ENCODE results near the gene STH.

The STH gene

GRCh38 chr17:45981306-45981705 lies 17.7 kb upstream of the STH start:
- no peak for DNase-seq (ENCODE audit: low spot score)
- TF ChIP-seq, protein P1, sequence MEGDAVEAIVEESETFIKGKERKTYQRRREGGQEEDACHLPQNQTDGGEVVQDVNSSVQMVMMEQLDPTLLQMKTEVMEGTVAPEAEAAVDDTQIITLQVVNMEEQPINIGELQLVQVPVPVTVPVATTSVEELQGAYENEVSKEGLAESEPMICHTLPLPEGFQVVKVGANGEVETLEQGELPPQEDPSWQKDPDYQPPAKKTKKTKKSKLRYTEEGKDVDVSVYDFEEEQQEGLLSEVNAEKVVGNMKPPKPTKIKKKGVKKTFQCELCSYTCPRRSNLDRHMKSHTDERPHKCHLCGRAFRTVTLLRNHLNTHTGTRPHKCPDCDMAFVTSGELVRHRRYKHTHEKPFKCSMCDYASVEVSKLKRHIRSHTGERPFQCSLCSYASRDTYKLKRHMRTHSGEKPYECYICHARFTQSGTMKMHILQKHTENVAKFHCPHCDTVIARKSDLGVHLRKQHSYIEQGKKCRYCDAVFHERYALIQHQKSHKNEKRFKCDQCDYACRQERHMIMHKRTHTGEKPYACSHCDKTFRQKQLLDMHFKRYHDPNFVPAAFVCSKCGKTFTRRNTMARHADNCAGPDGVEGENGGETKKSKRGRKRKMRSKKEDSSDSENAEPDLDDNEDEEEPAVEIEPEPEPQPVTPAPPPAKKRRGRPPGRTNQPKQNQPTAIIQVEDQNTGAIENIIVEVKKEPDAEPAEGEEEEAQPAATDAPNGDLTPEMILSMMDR (IDR thresholded peaks at IDR 0.05; ENCODE audit: borderline replicate concordance, control extremely low read depth, extremely low read depth, insufficient read depth, missing control alignments) = no peak
- in situ Hi-C loops (cut with MboI; ENCODE audit: low sequenced_read_pairs, unreplicated experiment) = no loop called here

- no peak for DNase-seq (ENCODE audit: low spot score)
- TF ChIP-seq, protein P1 (IDR thresholded peaks at IDR 0.05; ENCODE audit: borderline replicate concordance, control extremely low read depth, extremely low read depth, insufficient read depth, missing control alignments) = no peak
- in situ Hi-C loops (cut with MboI; ENCODE audit: low sequenced_read_pairs, unreplicated experiment) = no loop called here
Measured at GRCh38 chr17:45982791-45983613, 16.0 kb upstream of the STH start.

DNA sequence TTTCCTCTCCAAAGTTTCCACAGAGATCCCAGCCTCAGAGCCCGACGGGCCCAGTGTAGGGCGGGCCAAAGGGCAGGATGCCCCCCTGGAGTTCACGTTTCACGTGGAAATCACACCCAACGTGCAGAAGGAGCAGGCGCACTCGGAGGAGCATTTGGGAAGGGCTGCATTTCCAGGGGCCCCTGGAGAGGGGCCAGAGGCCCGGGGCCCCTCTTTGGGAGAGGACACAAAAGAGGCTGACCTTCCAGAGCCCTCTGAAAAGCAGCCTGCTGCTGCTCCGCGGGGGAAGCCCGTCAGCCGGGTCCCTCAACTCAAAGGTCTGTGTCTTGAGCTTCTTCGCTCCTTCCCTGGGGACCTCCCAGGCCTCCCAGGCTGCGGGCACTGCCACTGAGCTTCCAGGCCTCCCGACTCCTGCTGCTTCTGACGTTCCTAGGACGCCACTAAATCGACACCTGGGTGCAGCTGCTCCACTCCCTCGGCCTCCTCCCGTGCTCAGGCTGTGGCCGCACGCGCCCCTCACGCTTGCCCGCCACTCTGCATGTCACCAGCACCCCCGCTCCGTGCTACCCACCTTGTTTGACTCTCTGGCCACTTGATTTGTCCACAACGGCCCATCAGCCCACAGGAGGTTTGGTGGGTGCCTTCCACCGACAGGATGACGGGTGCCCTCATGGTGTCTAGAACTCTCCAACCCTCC lies 15.3 kb upstream of the STH start:
- DNase-seq (ENCODE audit: low spot score) = no peak
- in situ Hi-C loops (cut with MboI; ENCODE audit: low sequenced_read_pairs, unreplicated experiment) = no loop called here

GRCh38 chr17:45984368-45984767 lies 14.7 kb upstream of the STH start:
- TF ChIP-seq, protein P1 (IDR thresholded peaks at IDR 0.05; ENCODE audit: borderline replicate concordance, control extremely low read depth, extremely low read depth, insufficient read depth, missing control alignments) = no peak
- in situ Hi-C loops (cut with MboI; ENCODE audit: low sequenced_read_pairs, unreplicated experiment) = no loop called here
- DNase-seq (ENCODE audit: low spot score) = no peak

More for the DNA sequence above, 15.3 kb upstream of the STH start:
- TF ChIP-seq, protein P1 (IDR thresholded peaks at IDR 0.05; ENCODE audit: borderline replicate concordance, control extremely low read depth, extremely low read depth, insufficient read depth, missing control alignments) = no peak

DNA sequence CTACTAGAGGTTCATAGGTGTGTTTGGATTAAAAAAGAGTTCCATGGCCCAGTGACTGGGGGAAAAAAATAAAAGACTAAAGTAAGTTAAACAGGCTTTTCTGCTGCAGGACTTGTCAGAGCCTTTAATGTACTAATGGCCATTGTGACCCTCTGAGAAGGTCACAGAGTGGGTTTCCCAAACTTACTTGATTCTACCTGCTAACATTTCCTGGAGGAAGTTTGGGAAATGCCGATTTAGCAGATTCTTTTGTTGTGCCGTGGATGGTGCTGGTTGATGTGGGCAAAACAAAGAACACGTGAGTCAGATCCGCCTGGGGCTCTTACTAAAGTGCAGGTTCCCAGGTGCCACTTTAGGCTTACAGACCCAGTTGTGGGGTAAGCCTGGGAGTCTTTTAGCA lies 13.6 kb upstream of the STH start:
- no peak for DNase-seq (ENCODE audit: low spot score)
- in situ Hi-C loops (cut with MboI; ENCODE audit: low sequenced_read_pairs, unreplicated experiment) = no loop called here
- TF ChIP-seq, protein P1 (IDR thresholded peaks at IDR 0.05; ENCODE audit: borderline replicate concordance, control extremely low read depth, extremely low read depth, insufficient read depth, missing control alignments) = no peak

DNA sequence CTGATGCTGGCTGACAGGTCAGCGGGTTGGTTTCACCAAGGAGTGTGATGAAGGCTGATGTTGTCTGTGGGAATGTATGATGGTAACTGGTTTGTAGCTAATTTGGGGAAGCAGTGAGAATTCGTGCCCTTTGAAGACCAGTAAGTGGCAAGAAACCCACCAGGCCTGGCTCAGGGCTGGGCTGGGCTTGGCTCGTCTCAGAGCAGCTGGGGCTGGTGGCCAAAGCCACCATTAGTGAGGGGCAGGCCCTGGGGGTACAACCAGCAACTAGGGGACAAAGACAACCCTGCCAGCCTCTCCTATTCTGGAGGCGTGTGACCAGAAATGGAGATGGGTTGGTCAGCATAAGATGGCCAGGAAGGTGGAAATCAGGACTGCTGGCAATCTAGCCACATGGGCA lies 13.0 kb upstream of the STH start:
- in situ Hi-C loops (cut with MboI; ENCODE audit: low sequenced_read_pairs, unreplicated experiment) = no loop called here
- no peak for DNase-seq (ENCODE audit: low spot score)
- TF ChIP-seq, protein P1 (IDR thresholded peaks at IDR 0.05; ENCODE audit: borderline replicate concordance, control extremely low read depth, extremely low read depth, insufficient read depth, missing control alignments) = no peak

All from GM13976 (cell line).